Measurements from ENCODE around the gene DIPK1B.

Gene DIPK1B

GRCh38 chr9:136666372-136667213, 45.8 kb upstream of the DIPK1B start:
- no peak for TF ChIP-seq CTCF (IDR thresholded peaks at IDR 0.05; ENCODE audit: borderline replicate concordance, insufficient read depth, low read depth, low read length)
- H3K4me3 ChIP-seq (ENCODE audit: low read depth, low read length): no peak overlapping the region

- H3K4me3 ChIP-seq (ENCODE audit: low read depth, low read length): no peak overlapping the region
- no peak for TF ChIP-seq CTCF (IDR thresholded peaks at IDR 0.05; ENCODE audit: borderline replicate concordance, insufficient read depth, low read depth, low read length)
These were observed 45.0 kb upstream of the DIPK1B start for GRCh38 chr9:136667214-136667939.

- no peak overlapping the region for H3K4me3 ChIP-seq (ENCODE audit: low read depth, low read length)
- TF ChIP-seq CTCF (IDR thresholded peaks at IDR 0.05; ENCODE audit: borderline replicate concordance, insufficient read depth, low read depth, low read length): no peak
These were observed 44.2 kb upstream of the DIPK1B start for GRCh38 chr9:136667940-136668760.

GRCh38 chr9:136668983-136669790, 43.2 kb upstream of the DIPK1B start:
- no peak for TF ChIP-seq CTCF (IDR thresholded peaks at IDR 0.05; ENCODE audit: borderline replicate concordance, insufficient read depth, low read depth, low read length)
- H3K4me3 ChIP-seq (ENCODE audit: low read depth, low read length): no peak overlapping the region

GRCh38 chr9:136669791-136670464, 42.4 kb upstream of the DIPK1B start:
- H3K4me3 ChIP-seq (ENCODE audit: low read depth, low read length): no peak overlapping the region
- TF ChIP-seq CTCF (IDR thresholded peaks at IDR 0.05; ENCODE audit: borderline replicate concordance, insufficient read depth, low read depth, low read length): no peak
